VCaP (cell line): ENCODE results near the gene TIMP2.

Experiments used
- H3K27ac ChIP-seq: fragments of 450-650 bp; 2 replicates; pipeline ENCODE4 v1.5.1; 2017
- CTCF ChIP-seq: fragments of 450-650 bp; conservative IDR thresholded peaks from 2 replicates; pipeline ENCODE4 v1.5.1; 2017; ENCODE audit warnings: mild to moderate bottlenecking, moderate library complexity

Gene TIMP2

GRCh38 chr17:78805301-78805700 lies 119.9 kb downstream of the TIMP2 start:
- H3K27ac ChIP-seq, result no peak overlapping the region
- no peak for TF ChIP-seq CTCF

GRCh38 chr17:78804777-78805176 lies 120.4 kb downstream of the TIMP2 start:
- TF ChIP-seq CTCF, result no peak
- H3K27ac ChIP-seq, result no peak overlapping the region

DNA sequence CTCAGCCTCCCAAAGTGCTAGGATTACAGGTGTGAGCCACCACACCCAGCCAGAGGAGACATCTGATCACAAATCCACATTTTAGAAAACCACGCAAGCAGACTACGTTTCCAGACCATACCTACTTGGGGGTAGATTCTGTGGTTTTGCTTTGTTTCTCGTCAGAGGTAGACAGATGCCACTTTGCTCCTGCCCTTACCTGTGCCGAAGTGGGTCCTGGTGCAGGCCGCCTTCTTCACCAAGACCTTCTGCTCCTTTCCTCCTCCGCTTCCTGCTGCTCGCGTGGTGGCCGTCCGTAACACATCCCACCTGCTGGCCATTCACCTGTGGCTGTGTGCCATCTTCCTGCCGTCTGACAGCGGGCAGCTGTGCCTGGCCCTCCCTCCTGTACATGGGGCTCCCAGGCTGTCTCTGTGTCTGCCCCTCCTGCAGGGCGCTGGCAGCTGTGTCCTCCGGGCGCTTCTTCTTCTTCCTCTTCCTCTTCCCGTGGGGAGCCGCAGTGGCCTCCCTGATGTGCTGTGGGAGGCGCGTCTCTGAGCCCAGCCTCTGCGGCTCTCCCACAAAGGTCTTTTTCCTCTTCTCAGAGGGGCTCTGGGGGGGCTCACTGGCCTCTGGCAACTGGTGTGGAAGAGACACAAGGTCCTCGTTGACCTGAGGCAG lies 121.9 kb downstream of the TIMP2 start:
- no peak overlapping the region for H3K27ac ChIP-seq
- TF ChIP-seq CTCF, result no peak
